Adrenal gland (tissue), 5 donors: ENCODE data around the gene SLC18A2.

Source experiments
- POLR2A ChIP-seq, 2 donors: fragments of 450-650 bp; IDR thresholded peaks; one replicate each; pipeline ENCODE4 v1.6.1; 2017; ENCODE audit warnings: antibody characterized with exemption in 2 of 2, mild to moderate bottlenecking in 2 of 2, moderate library complexity in 1 of 2
- TF ChIP-seq, protein P1 (sequence below), 6 experiments: fragments of 450-650 bp in 4 of 6; fragments of 200-600 bp in 2 of 6; sonication (generic) in 1 of 6; IDR thresholded peaks; 1 replicate in 5 of 6; 2 replicates in 1 of 6; pipeline versions ENCODE4 v1.5.1 to v1.8.0; 2016 to 2021; ENCODE audit warnings: antibody characterized with exemption in 6 of 6, mild to moderate bottlenecking in 2 of 6, moderate library complexity in 1 of 6
- donor health status: DM: no; HTN: no; CAD: no.

DNA sequence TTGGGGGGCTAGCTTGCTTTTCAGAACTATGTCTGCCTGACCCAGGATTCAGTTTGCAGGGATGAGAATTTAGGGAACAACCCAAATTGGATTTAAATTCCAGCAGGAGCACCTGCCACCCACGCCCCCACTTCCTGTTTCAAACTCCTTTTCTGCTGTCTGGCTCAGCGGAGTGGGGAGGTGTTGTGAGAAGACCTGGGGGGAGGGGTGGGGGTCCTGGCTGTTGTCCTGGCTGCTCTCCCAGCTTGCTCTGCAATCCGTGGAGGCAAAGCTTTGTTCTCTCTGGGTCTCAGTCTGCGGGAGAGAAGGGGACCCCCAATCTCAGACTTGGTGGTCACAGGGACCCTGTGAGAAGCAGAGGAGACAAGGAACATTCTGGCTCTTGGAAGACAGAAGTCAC, 42.8 kb upstream of the SLC18A2 start:
- no peak for TF ChIP-seq POLR2A (IDR thresholded peaks at IDR 0.05)
- TF ChIP-seq, protein P1, sequence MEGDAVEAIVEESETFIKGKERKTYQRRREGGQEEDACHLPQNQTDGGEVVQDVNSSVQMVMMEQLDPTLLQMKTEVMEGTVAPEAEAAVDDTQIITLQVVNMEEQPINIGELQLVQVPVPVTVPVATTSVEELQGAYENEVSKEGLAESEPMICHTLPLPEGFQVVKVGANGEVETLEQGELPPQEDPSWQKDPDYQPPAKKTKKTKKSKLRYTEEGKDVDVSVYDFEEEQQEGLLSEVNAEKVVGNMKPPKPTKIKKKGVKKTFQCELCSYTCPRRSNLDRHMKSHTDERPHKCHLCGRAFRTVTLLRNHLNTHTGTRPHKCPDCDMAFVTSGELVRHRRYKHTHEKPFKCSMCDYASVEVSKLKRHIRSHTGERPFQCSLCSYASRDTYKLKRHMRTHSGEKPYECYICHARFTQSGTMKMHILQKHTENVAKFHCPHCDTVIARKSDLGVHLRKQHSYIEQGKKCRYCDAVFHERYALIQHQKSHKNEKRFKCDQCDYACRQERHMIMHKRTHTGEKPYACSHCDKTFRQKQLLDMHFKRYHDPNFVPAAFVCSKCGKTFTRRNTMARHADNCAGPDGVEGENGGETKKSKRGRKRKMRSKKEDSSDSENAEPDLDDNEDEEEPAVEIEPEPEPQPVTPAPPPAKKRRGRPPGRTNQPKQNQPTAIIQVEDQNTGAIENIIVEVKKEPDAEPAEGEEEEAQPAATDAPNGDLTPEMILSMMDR (IDR thresholded peaks at IDR 0.05), result no peak
